Measurements from ENCODE around the gene PTK6.

PTK6 gene

DNA sequence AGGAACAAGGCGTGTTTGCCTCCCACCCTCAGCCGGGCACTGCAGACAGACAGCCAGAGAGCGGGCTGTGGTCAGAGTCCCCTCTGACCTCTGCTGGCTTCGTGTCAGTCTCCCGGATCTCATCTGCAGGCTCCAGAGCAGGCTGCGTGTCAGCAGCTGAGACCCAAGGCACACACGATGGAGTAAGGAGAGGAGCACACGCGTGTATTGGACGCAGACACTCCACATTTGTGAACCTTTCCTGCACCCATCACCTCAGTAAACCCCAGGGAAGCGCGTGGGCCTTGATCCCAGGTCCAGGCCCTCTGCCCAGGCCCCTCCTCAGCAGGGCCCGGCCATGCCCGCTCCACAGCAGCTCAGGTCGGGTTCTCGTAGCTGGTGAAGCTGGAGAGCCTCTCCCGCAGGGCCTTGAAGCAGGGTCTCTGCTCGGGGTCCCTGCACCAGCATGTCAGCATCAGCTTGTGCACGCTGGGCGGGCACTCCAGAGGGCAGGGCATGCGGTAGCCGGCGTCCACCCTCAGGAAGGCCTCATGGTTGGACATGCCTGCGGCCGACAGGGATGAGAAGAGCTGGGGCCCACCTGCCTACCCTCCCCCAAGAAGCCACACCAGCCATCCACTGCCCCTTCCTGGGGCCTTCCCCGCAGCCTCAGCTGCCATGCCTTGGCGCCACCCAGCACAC is 7.9 kb downstream of the PTK6 start:
- no peak for DNase-seq (ENCODE audit: extremely low read depth, low read depth)
- TF ChIP-seq, protein P1, sequence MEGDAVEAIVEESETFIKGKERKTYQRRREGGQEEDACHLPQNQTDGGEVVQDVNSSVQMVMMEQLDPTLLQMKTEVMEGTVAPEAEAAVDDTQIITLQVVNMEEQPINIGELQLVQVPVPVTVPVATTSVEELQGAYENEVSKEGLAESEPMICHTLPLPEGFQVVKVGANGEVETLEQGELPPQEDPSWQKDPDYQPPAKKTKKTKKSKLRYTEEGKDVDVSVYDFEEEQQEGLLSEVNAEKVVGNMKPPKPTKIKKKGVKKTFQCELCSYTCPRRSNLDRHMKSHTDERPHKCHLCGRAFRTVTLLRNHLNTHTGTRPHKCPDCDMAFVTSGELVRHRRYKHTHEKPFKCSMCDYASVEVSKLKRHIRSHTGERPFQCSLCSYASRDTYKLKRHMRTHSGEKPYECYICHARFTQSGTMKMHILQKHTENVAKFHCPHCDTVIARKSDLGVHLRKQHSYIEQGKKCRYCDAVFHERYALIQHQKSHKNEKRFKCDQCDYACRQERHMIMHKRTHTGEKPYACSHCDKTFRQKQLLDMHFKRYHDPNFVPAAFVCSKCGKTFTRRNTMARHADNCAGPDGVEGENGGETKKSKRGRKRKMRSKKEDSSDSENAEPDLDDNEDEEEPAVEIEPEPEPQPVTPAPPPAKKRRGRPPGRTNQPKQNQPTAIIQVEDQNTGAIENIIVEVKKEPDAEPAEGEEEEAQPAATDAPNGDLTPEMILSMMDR (IDR thresholded peaks at IDR 0.05; ENCODE audit: low read depth, low read length): no peak

DNA sequence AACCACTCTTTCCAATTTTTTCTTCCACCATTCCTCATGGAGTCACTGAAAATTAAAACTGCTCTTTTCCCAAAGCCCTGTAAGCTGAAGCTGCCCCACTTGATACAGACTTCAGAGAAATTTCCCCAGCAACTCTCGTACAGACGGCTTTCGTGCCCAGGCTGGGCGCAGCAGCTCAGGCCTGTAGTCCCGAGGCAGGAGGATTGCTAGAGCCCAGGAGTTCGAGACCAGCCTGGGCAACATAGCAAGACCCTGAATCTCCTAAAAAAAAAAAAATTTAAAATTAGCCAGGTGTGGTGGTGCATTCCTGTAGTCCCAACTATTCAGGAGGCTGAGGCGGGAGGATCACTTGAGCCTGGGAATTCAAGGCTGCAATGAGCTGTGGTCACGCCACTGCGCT is 10.0 kb downstream of the PTK6 start:
- TF ChIP-seq, protein P1 (IDR thresholded peaks at IDR 0.05; ENCODE audit: low read depth, low read length): no peak
- DNase-seq (ENCODE audit: extremely low read depth, low read depth): no peak

DNA sequence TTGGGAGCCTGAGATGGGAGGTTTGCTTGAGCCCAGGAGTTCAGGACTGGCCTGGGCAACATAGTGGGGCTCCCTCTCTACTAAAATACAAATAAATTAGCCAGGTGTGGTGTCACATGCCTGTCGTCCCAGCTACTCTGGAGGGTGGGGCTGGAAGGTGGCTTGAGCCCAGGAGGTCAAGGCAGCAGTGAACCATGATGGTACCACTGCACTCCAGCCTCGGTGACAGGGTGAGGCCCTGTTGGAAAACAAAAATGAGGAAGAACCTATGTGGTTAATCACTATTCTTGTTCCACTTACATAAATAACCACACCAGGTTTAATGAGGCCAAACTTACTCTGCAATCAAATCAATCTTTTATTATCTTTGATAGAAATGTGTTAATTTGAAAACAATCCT is 11.2 kb downstream of the PTK6 start:
- TF ChIP-seq, protein P1 (IDR thresholded peaks at IDR 0.05; ENCODE audit: low read depth, low read length): no peak
- DNase-seq (ENCODE audit: extremely low read depth, low read depth): no peak

DNA sequence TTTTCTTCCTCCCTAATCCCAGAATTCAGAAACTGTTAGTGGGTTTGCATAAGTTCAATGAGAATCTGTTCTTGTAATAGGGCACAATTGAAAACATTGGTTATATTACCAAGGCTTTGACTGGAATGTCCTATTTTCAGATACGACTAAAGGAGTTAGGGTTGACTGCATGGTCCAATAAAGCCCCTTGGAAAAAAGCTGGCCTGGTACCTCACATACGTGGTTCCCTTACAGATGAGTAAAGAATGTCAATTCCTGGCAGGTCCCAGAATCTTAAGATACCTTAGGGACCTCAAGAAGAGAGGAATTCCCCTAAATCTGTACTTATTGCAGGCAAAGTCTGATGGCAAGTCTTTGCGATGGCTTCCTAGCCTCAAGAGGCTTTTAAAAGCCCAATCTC is 12.0 kb downstream of the PTK6 start:
- TF ChIP-seq, protein P1 (IDR thresholded peaks at IDR 0.05; ENCODE audit: low read depth, low read length): no peak
- DNase-seq (ENCODE audit: extremely low read depth, low read depth): no peak

DNA sequence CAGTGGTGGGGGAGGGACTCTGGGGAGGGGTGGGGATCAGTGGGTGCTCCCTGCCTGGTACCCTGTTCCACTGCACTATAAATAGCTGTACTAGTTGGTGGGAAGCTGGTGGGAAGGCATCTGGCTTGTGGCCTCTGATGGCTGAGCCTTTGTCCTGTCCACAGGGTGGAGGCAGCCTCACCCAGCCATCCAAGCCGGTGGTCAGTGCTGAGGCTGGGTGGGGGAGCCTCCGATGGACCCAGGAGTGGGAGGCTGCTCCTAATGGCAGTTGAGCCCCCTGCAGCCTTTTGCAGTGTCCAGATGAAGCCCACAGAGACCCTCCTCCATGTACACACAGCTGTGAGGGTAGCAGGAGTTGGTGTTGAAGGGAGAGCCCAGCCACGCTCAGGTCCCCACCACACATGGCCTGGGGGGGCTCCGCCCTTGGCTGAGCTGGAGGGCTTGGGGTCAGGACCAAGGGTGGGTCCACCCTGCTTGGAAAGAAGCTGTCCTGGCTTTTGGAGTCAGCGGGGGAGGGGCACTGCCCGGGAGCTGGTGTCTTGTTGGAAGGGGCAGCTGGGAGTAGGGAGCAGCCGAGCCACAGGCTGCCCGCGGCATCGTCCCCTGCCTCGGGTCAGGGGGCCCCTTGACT is 14.1 kb downstream of the PTK6 start:
- DNase-seq (ENCODE audit: extremely low read depth, low read depth): no peak
- TF ChIP-seq, protein P1 (IDR thresholded peaks at IDR 0.05; ENCODE audit: low read depth, low read length): no peak

DNA sequence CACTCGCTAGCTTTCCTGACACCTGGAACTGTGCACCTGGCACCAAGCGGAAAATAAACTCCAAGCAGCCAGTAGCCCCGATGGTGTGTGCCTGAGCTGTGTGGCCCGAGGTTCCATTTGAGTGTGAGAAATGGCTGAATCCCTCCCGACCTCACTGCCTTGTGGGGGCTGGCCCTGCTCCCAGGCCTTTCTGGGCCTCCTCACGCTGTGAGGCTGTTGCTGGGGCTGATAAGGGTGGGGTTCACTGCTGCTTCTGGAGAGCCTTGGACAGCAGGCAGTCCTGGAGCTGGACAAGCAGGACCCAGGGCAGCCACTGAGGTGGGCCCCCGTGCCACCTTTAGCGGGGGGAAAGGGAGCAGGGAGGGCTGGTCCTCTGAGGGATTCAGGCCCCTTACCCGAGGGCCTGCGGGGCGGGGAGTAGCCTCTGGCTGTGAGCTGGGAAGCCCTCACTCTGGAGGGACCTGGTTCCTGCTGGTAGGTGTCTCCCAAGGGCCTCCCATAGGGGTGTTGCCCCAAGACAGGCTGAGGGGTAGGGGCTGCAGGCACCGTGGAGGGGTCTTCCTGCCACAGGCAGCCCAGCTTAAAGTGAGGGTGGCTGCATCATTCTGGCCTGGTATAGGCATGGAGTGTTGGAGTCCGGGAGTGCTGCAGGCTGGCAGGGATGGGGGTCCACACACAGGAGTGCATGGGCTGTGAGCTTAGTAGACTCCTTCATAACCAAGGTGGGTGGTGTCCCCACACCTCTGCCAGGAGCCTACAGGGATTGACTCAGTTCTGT is 14.9 kb downstream of the PTK6 start:
- TF ChIP-seq, protein P1 (IDR thresholded peaks at IDR 0.05; ENCODE audit: low read depth, low read length): no peak
- no peak for DNase-seq (ENCODE audit: extremely low read depth, low read depth)

DNA sequence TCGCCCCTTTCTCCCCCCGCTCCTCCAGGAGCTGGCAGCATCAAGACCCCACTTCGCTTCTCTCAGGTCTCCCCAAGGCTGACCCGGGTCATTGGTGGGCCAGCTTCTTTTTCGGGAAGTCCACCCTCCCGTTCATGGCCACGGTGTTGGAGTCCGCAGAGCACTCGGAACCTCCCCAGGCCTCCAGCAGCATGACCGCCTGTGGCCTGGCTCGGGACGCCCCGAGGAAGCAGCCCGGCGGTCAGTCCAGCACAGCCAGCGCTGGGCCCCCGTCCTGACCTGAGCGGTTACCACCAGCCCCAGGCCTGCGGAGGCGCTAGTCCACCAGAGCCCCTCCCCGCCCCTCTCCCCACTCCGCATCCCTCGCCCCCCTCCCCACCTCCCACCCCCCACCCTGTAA is 15.6 kb downstream of the PTK6 start:
- TF ChIP-seq, protein P1 (IDR thresholded peaks at IDR 0.05; ENCODE audit: low read depth, low read length): no peak
- DNase-seq (ENCODE audit: extremely low read depth, low read depth): no peak

All from AG09319 (cell line).